Fibroblast of pulmonary artery (primary cell): ENCODE results near the gene PHACTR2.

Experiments
- DNase-seq: peaks from one replicate; pipeline ENCODE4 v3.0.0-alpha.2; 2010; ENCODE audit warnings: low read depth
- H3K4me3 ChIP-seq: replicated peaks from 2 replicates; pipeline ENCODE4 v1.5.1; 2011; ENCODE audit warnings: low read depth, mild to moderate bottlenecking, control low read depth, low read length, moderate library complexity
- CTCF ChIP-seq: IDR thresholded peaks from 2 replicates; pipeline ENCODE4 v1.5.1; 2011; ENCODE audit warnings: mild to moderate bottlenecking, control low read depth, low read length, inconsistent platforms; ENCODE audit errors: missing control alignments

Gene PHACTR2

DNA sequence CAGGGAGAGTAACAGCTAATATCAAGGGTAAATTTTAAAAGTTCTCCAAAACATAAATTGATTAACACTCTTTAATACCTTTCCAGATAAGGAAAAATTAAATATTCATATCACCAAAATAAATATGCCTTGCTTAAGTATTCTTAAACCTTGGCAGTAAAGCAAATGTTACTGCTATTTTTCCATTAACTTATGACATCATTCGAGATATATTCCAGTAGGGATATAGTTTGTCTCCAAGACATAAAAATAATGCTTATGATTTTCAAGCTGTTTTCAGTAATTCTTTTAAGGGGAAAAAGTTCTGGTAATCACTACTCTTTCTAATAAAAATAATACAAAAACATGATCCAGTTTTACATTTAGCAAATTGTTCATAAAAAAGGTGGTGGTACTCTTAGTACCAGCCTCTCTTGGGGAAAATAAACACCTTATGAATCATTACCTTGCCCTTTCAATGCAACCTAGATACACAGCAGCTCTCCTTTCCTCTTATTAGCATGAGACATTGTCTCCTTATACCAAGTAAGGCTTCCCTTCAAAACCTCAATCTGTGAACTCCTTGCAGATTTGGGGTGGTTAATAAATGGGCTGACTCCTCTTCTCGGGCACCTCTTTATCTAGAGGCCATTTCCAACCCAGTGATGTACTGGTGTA, 133.9 kb downstream of the PHACTR2 start:
- TF ChIP-seq CTCF, result no peak
- no peak for DNase-seq
- H3K4me3 ChIP-seq, result no peak overlapping the region

DNA sequence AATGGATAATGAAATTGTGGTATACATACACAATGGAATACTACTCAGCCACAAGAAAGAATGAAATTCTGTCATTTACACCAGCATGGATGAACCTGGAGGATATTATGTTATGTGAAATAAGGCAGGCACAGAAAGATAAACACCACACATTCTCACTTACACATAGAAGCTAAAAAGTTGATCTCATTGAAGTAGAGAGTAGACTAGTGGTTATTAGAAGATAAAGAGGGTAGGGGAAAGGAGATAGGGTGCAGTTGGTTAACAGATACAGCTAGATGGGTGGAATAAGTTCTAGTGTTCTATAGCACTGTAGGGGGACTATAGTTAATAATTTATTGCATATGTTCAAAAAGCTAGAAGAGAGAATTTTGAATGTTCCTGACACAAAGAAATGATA, 139.9 kb downstream of the PHACTR2 start:
- no peak overlapping the region for H3K4me3 ChIP-seq
- no peak for DNase-seq
- TF ChIP-seq CTCF, result no peak

DNA sequence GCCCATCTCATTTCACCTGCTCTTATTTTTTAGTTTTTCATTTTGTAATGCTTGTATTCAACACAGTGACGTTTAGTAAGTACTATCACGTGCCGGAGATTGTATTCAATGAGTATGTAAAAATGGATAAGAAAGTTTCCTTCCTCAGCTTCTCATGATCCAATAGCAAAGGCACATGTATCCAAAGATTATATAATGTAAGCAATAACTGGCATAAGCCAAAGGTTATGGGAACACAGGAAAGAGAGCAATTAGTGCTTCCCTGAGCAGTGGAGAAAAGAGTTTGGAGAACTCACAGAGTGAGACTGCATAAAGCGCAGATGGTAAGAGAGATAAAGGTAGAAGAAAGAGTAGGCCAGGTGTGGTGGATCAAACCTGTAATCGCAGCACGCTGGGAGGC, 143.6 kb downstream of the PHACTR2 start:
- H3K4me3 ChIP-seq, result no peak overlapping the region
- DNase-seq, result no peak
- no peak for TF ChIP-seq CTCF

GRCh38 chr6:143822584-143823024, 144.8 kb downstream of the PHACTR2 start:
- no peak overlapping the region for H3K4me3 ChIP-seq
- no peak for TF ChIP-seq CTCF
- peak; percentile 72 for DNase-seq

- DNase-seq, result peak; percentile 17
- no peak for TF ChIP-seq CTCF
- H3K4me3 ChIP-seq, result no peak overlapping the region
Measured at GRCh38 chr6:143823548-143823947, 145.8 kb downstream of the PHACTR2 start.

- no peak for TF ChIP-seq CTCF
- no peak overlapping the region for H3K4me3 ChIP-seq
Measured at GRCh38 chr6:143828572-143828971, 150.8 kb downstream of the PHACTR2 start.

GRCh38 chr6:143836150-143836549, 158.4 kb downstream of the PHACTR2 start:
- no peak for DNase-seq
- no peak for TF ChIP-seq CTCF
- no peak overlapping the region for H3K4me3 ChIP-seq

More at GRCh38 chr6:143828572-143828971, 150.8 kb downstream of the PHACTR2 start:
- no peak for DNase-seq
